ENCODE measurements around the gene CDC73. TPM values are rescaled to one million over a fixed set of nuclear protein-coding genes. Genes with fewer than 3 reads are reported as not detected.
"Not testable (repeated sequence)": the region's sequence is repeated elsewhere in the genome, so short reads cannot be mapped to it uniquely, and the experiment has no call there.

CDC73 gene
- total RNA-seq, 1 donor from 2014 or later: 48.6 TPM

GRCh38 chr1:193144999-193145398 is 23.2 kb downstream of the CDC73 start:
- intact Hi-C loops (cut with DNase I): loop anchor here (10.0 kb wide), 1 partner anchor 1150 kb away; no protein-coding TSS in a partner anchor
- no peak for DNase-seq (ENCODE audit: missing footprints)
- no peak for ATAC-seq

- intact Hi-C loops (cut with DNase I): no loop called here
- no peak for DNase-seq (ENCODE audit: missing footprints)
Observed at GRCh38 chr1:193156117-193156821, 34.4 kb downstream of the CDC73 start.

DNA sequence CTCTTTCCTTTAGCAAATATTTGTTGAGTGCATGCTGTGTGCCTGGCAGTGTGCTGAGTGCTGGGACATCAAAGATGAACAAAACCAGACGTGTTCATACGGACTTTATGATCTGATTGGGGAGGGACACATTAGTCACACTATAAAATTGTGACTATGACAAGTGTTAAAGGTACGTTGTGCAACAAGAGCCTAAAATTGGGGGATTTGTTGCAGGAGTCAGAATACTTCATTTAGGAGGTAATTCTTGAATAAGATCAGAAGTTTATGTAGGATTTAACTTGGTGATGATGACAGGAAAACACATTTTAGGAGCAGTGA is 35.0 kb downstream of the CDC73 start:
- ATAC-seq: no peak
- DNase-seq (ENCODE audit: missing footprints): no peak
- intact Hi-C loops (cut with DNase I): no loop called here

More at GRCh38 chr1:193156117-193156821, 34.4 kb downstream of the CDC73 start:
- ATAC-seq: no peak

GRCh38 chr1:193157360-193157759 is 35.5 kb downstream of the CDC73 start:
- ATAC-seq: no peak
- DNase-seq (ENCODE audit: missing footprints): no peak
- intact Hi-C loops (cut with DNase I): no loop called here

GRCh38 chr1:193176113-193176512 is 54.3 kb downstream of the CDC73 start:
- intact Hi-C loops (cut with DNase I): no loop called here
- no peak for ATAC-seq
- no peak for DNase-seq (ENCODE audit: missing footprints)

- intact Hi-C loops (cut with DNase I): no loop called here
- DNase-seq (ENCODE audit: missing footprints) (no peak), ATAC-seq (no peak)
Observed at GRCh38 chr1:193176788-193177187, 55.0 kb downstream of the CDC73 start.

- intact Hi-C loops (cut with DNase I): no loop called here
- ATAC-seq: no peak
- no peak for DNase-seq (ENCODE audit: missing footprints)
Observed at GRCh38 chr1:193179094-193179493, 57.3 kb downstream of the CDC73 start.

GRCh38 chr1:193181536-193181935 is 59.7 kb downstream of the CDC73 start:
- no peak for ATAC-seq
- intact Hi-C loops (cut with DNase I): loop anchor here (5.0 to 10.0 kb wide), 3 partner anchors 503 to 1533 kb away; no protein-coding TSS in a partner anchor

GRCh38 chr1:193181985-193182384 is 60.2 kb downstream of the CDC73 start:
- intact Hi-C loops (cut with DNase I): loop anchor here (5.0 to 10.0 kb wide), 3 partner anchors 503 to 1533 kb away; no protein-coding TSS in a partner anchor
- no peak for DNase-seq (ENCODE audit: missing footprints)
- ATAC-seq: no peak

More at GRCh38 chr1:193181536-193181935, 59.7 kb downstream of the CDC73 start:
- DNase-seq (ENCODE audit: missing footprints): no peak

DNA sequence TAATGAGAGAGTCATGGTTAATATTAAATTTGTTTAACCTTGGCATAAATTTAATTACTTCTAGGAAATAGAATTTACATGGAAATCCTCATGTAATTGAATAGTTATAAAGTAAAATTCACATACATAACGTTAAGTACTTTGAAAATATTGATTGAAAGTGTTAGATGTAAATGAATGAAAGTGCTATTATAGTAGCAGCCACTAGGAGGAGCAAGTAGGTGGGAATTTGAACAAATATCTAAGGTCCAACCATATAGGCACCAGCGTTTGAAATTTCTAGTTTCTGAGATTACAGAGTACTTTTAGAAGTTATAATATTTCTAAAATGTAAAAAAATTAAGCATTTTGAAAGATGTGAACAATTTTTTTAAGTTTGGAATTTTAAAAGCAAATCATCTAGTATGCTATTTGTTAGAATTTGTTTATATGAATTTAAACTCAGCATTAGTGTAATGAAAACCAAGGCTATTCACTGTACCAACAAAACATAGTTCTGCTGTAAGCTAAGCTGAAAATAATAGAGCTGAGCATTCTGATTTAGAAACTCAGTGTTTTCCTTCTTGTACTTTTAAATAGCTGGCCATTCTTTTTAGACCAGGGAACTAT is 61.3 kb downstream of the CDC73 start:
- no peak for ATAC-seq
- DNase-seq (ENCODE audit: missing footprints): no peak
- intact Hi-C loops (cut with DNase I): loop anchor here (5.0 to 10.0 kb wide), 3 partner anchors 502 to 1532 kb away; no protein-coding TSS in a partner anchor

GRCh38 chr1:193184776-193185175 is 62.9 kb downstream of the CDC73 start:
- intact Hi-C loops (cut with DNase I): loop anchor here (5.0 to 10.0 kb wide), 6 partner anchors 78 to 1530 kb away; no protein-coding TSS in a partner anchor
- ATAC-seq (no peak), DNase-seq (ENCODE audit: missing footprints) (no peak)

GRCh38 chr1:193185211-193185610 is 63.4 kb downstream of the CDC73 start:
- no peak for ATAC-seq
- intact Hi-C loops (cut with DNase I): loop anchor here (5.0 to 10.0 kb wide), 5 partner anchors 77 to 1530 kb away; no protein-coding TSS in a partner anchor
- no peak for DNase-seq (ENCODE audit: missing footprints)

DNA sequence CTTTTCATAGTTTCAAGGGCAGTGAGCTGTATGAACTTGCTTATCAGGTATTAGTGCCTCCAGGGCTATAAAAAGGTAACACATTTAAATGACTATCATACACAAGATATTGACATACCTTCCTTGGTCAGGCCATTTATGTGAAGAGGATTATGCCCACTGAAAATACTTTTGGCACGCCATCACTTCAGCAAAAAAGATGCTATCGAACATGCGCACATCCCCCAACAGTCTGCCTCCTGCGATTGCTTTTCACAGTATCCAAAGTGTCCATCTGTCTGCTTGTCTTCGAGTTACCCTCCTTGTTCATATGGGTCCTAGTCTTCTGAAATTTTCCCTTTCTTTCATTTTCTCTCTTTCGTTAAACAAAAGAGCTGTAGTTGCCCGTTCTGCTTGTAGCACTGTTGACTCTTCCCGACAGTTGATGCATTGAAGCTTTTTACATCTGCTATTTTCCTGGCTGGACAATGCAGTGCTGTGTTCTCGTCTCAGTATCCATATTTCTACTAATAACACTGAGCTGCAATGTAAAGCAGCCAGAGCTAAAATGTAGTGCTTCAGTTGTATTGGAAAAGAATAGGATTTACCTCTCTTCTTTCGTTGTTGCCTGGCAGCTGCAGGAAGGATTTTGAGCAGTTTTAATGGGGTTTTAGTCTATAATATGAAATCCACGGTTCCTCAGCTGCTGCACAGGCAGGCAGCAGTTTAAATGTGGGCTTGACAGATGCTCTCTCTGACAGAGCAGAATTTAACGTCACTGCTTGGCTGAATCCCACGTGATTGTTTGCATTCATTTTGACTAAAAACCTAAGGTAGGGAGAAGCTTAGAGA is 64.3 kb downstream of the CDC73 start, which contains the start of gene B3GALT2:
Gene B3GALT2, minus strand, starts transcription at position 713 of the 831 bp plus-strand sequence. CDS start 5,051 bp downstream, outside the sequence.
- ATAC-seq: peak; percentile 58
- intact Hi-C loops (cut with DNase I): loop anchor here (2.0 to 10.0 kb wide), 6 partner anchors 76 to 1529 kb away; no protein-coding TSS in a partner anchor
- no peak for DNase-seq (ENCODE audit: missing footprints)

DNA sequence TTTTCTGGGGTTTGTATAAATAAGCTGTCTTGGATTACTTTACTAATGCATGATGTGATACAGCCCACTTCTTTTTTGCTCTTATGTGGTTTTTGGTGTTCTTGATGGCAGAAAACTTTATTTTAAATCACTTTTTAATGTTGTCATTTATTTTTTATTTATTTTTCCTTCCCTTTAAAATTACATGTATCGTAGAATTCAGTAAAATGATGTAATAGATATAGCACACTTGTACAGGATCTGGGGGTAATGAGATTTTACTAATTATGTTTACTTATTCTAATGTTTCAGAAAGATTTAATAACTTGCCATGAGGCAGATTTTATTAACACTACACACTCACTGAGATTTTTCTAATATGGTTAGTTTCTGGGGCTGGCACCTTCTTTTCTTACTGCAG is 65.3 kb downstream of the CDC73 start:
- intact Hi-C loops (cut with DNase I): loop anchor here (2.0 to 10.0 kb wide), 6 partner anchors 75 to 1528 kb away; no protein-coding TSS in a partner anchor
- ATAC-seq: no peak
- DNase-seq (ENCODE audit: missing footprints): no peak

- not testable (repeated sequence) for DNase-seq (ENCODE audit: missing footprints); ATAC-seq
- intact Hi-C loops (cut with DNase I): loop anchor here (5.0 to 10.0 kb wide), 5 partner anchors 73 to 1526 kb away; no protein-coding TSS in a partner anchor
Observed at GRCh38 chr1:193188915-193189314, 67.1 kb downstream of the CDC73 start.

- DNase-seq (ENCODE audit: missing footprints) (no peak), ATAC-seq (peak; percentile 51)
- intact Hi-C loops (cut with DNase I): loop anchor here (2.0 to 10.0 kb wide), 7 partner anchors 73 to 1525 kb away; no protein-coding TSS in a partner anchor
Observed at GRCh38 chr1:193189442-193190095, 67.7 kb downstream of the CDC73 start.

DNA sequence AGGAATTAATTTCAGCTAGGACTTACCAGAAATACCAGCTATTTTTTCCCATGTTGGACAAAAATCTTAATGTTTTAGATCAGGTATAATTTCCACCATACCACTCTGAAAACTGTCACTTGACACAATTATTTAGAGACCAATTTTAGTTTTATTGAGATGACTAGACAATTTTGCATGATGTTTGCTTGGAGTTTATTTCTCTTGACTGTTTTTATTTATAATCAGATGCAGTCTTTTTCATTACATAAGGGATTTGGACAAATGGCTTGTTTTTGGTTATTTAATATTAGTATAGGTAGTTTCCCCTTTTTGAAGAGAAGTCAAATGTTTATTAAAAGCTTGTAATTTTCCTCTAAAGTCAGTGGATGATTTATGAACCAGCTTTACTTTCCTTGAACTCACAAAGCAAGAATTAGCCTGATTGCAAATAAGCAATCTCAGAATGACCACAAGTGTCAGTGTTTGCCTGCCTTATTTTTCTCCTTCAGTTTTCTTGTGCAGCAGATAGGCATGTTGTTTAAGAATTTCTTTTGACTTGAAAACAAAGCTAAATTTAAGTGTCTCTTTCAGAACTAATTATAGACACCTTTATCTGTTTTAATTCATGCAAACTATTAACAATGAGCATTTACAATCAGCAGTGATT is 68.4 kb downstream of the CDC73 start:
- no peak for DNase-seq (ENCODE audit: missing footprints)
- ATAC-seq: no peak
- intact Hi-C loops (cut with DNase I): loop anchor here (2.0 to 5.0 kb wide), 2 partner anchors 167 to 763 kb away; no protein-coding TSS in a partner anchor

- ATAC-seq: no peak
- intact Hi-C loops (cut with DNase I): loop anchor here (5.0 kb wide), 1 partner anchor 165 kb away; no protein-coding TSS in a partner anchor
Observed at GRCh38 chr1:193192586-193192985, 70.8 kb downstream of the CDC73 start.

More at GRCh38 chr1:193192586-193192985, 70.8 kb downstream of the CDC73 start:
- DNase-seq (ENCODE audit: missing footprints): no peak
